Body of pancreas (tissue), 4 donors: ENCODE data around the gene IPO11. TPM values are rescaled to one million over a fixed set of nuclear protein-coding genes. Genes with fewer than 3 reads are reported as not detected.

Source experiments
- ATAC-seq: fragments of 150-250 bp; one replicate; pipeline ENCODE4 v1.9.1; 2016
- DNase-seq, 4 donors: peaks; one replicate each; pipeline ENCODE4 v3.0.0-alpha.2; 2019
- H3K27ac ChIP-seq, 4 donors: fragments of 200-600 bp; sonication (generic); 1 replicate in 3 of 4; 2 replicates in 1 of 4; pipeline versions ENCODE4 v1.5.1 to v1.6.1; 2016 to 2019; ENCODE audit warnings: mild to moderate bottlenecking in 1 of 4, mixed read lengths in 1 of 4, moderate library complexity in 1 of 4
- H3K27me3 ChIP-seq, 2 donors: fragments of 200-600 bp; sonication (generic); one replicate each; pipeline ENCODE4 v1.6.0; 2016; ENCODE audit warnings: mild to moderate bottlenecking in 1 of 2
- H3K36me3 ChIP-seq, 2 donors: fragments of 200-600 bp; sonication (generic); replicated peaks in 1 of 2; 2 replicates each; pipeline ENCODE4 v1.5.1; 2016; ENCODE audit warnings: low read depth in 2 of 2; ENCODE audit not compliant: insufficient read depth in 1 of 2
- H3K4me1 ChIP-seq: fragments of 200-600 bp; sonication (generic); one replicate; pipeline ENCODE4 v1.6.0; 2016
- H3K4me3 ChIP-seq, 2 donors: fragments of 200-600 bp; sonication (generic); 1 replicate in 1 of 2; 2 replicates in 1 of 2; pipeline ENCODE4 v1.5.1; 2016 to 2019
- H3K9me3 ChIP-seq, 3 donors: fragments of 200-600 bp; sonication (generic); 1 replicate in 2 of 3; 2 replicates in 1 of 3; pipeline ENCODE4 v1.5.1; 2016
- CTCF ChIP-seq, 7 experiments: fragments of 450-650 bp in 4 of 7; fragments of 200-600 bp in 3 of 7; sonication (generic) in 3 of 7; IDR thresholded peaks; one replicate each; pipeline ENCODE4 v1.5.1; 2016 to 2019; ENCODE audit warnings: antibody characterized with exemption in 7 of 7
- POLR2A ChIP-seq, 3 donors: fragments of 450-650 bp; IDR thresholded peaks; one replicate each; pipeline ENCODE4 v1.6.1; 2016; ENCODE audit warnings: antibody characterized with exemption in 3 of 3, mild to moderate bottlenecking in 2 of 3
- WGBS, 2 donors: methylation state at CpG; one replicate each; pipeline ENCODE4 v1.1.5; 2017; 5-methylcytosine and 5-hydroxymethylcytosine counted together
- intact Hi-C: fragments of 100-400 bp; cut with DNase I; formaldehyde crosslinking; loops from one replicate; pipeline ENCODE4 v1.15.1; 2023
- total RNA-seq, 2 donors: library from RNA; depleted of rRNA; stranded (reverse); fragments of >200 nt; gene quantifications; one replicate each; pipeline ENCODE4 v1.1.0, GENCODE V29; 2016

IPO11 gene
- total RNA-seq, 2 donors from 2014 or later = 10.9 to 13.2 TPM

- DNase-seq (no peak), ATAC-seq (no peak)
- no peaks in the 10 kb centered on the region for H3K9me3 ChIP-seq
- H3K36me3 ChIP-seq = no peaks in the 10 kb centered on the region
- no peaks in the 10 kb centered on the region for H3K27me3 ChIP-seq
- no peak overlapping the region for H3K27ac ChIP-seq
- no peaks in the 10 kb centered on the region for H3K4me1 ChIP-seq
- TF ChIP-seq POLR2A (IDR thresholded peaks at IDR 0.05) = no peak
- TF ChIP-seq CTCF (IDR thresholded peaks at IDR 0.05) = no peak
- intact Hi-C loops = no loop called here
- WGBS, 2 donors = 81 to 89% methylated on average over 1 of the region's 1 CpG
- no peak overlapping the region for H3K4me3 ChIP-seq
Measured at GRCh38 chr5:62542720-62543119, 130.2 kb downstream of the IPO11 start.

GRCh38 chr5:62547945-62548630 lies 135.5 kb downstream of the IPO11 start:
- no peak for TF ChIP-seq CTCF (IDR thresholded peaks at IDR 0.05)
- no peak for TF ChIP-seq POLR2A (IDR thresholded peaks at IDR 0.05)
- intact Hi-C loops = no loop called here
- H3K27ac ChIP-seq = peak overlapping the region in 1 of 4 donors; percentile 3
- H3K4me1 ChIP-seq = no peaks in the 10 kb centered on the region
- H3K27me3 ChIP-seq = no peaks in the 10 kb centered on the region
- no peak for DNase-seq
- H3K4me3 ChIP-seq = no peak overlapping the region
- no peaks in the 10 kb centered on the region for H3K9me3 ChIP-seq
- WGBS, 2 donors = 79 to 89% methylated on average over 3 of the region's 3 CpGs
- no peaks in the 10 kb centered on the region for H3K36me3 ChIP-seq
- ATAC-seq = no peak

GRCh38 chr5:62550103-62550502 lies 137.5 kb downstream of the IPO11 start:
- Histone ChIP-seq H3K4me1 (no peaks in the 10 kb centered on the region), H3K27ac (no peak overlapping the region), H3K27me3 (no peaks in the 10 kb centered on the region), H3K36me3 (no peaks in the 10 kb centered on the region), H3K9me3 (no peaks in the 10 kb centered on the region), H3K4me3 (no peak overlapping the region)
- no peak for TF ChIP-seq CTCF (IDR thresholded peaks at IDR 0.05)
- no peak for TF ChIP-seq POLR2A (IDR thresholded peaks at IDR 0.05)
- intact Hi-C loops = no loop called here
- DNase-seq (no peak), ATAC-seq (no peak)
- 93 to 94% methylated on average over 2 of the region's 2 CpGs for WGBS, 2 donors

GRCh38 chr5:62555930-62556329 lies 143.4 kb downstream of the IPO11 start:
- DNase-seq = no peak
- Histone ChIP-seq H3K4me3 (no peak overlapping the region), H3K4me1 (no peaks in the 10 kb centered on the region), H3K27me3 (no peaks in the 10 kb centered on the region), H3K36me3 (peaks cover 0 to 2% of the 10 kb centered on the region in 2 donors), H3K27ac (no peak overlapping the region), H3K9me3 (no peaks in the 10 kb centered on the region)
- intact Hi-C loops = no loop called here
- no peak for TF ChIP-seq POLR2A (IDR thresholded peaks at IDR 0.05)
- no peak for TF ChIP-seq CTCF (IDR thresholded peaks at IDR 0.05)
- ATAC-seq = no peak

GRCh38 chr5:62558941-62559340 lies 146.4 kb downstream of the IPO11 start:
- Histone ChIP-seq H3K36me3 (peaks cover 0 to 2% of the 10 kb centered on the region in 2 donors), H3K27ac (no peak overlapping the region), H3K4me1 (no peaks in the 10 kb centered on the region), H3K4me3 (no peak overlapping the region), H3K27me3 (no peaks in the 10 kb centered on the region), H3K9me3 (no peaks in the 10 kb centered on the region)
- no peak for ATAC-seq
- 91% methylated on average over 3 of the region's 3 CpGs for WGBS, 2 donors
- TF ChIP-seq POLR2A (IDR thresholded peaks at IDR 0.05) (no peak), CTCF (IDR thresholded peaks at IDR 0.05) (no peak)
- no peak for DNase-seq
- intact Hi-C loops = no loop called here
